H9 (cell line): Measurements from ENCODE around the gene CTAGE15. TPM values are rescaled to one million over a fixed set of nuclear protein-coding genes. Genes with fewer than 3 reads are reported as not detected.
"Not testable (repeated sequence)": the region's sequence is repeated elsewhere in the genome, so short reads cannot be mapped to it uniquely, and the experiment has no call there.

Source experiments
- DNase-seq: peaks from one replicate; pipeline ENCODE4 v3.0.0-alpha.2; 2017
- H2AFZ ChIP-seq: one replicate; pipeline ENCODE4 v1.6.1; 2013; ENCODE audit warnings: mild to moderate bottlenecking, low read length, control low read depth, moderate library complexity
- H2AK5ac ChIP-seq: 2 replicates; pipeline ENCODE4 v1.6.1; 2013; ENCODE audit warnings: low read length, control low read depth, mixed read lengths; ENCODE audit not compliant: insufficient read length
- H2BK120ac ChIP-seq: one replicate; pipeline ENCODE4 v1.6.1; 2013; ENCODE audit warnings: low read depth, mild to moderate bottlenecking, low read length, control low read depth, inconsistent platforms; ENCODE audit not compliant: poor library complexity, severe bottlenecking
- H2BK12ac ChIP-seq: 2 replicates; pipeline ENCODE4 v1.6.1; 2013; ENCODE audit warnings: low read length, control low read depth, mixed read lengths, low read depth; ENCODE audit not compliant: insufficient read length
- H2BK15ac ChIP-seq: 2 replicates; pipeline ENCODE4 v1.6.1; 2013; ENCODE audit warnings: low read depth, low read length, control low read depth
- H2BK20ac ChIP-seq: one replicate; pipeline ENCODE4 v1.6.1; 2013; ENCODE audit warnings: low read depth, mild to moderate bottlenecking, low read length, control low read depth, inconsistent platforms; ENCODE audit not compliant: poor library complexity, severe bottlenecking
- H2BK5ac ChIP-seq: 2 replicates; pipeline ENCODE4 v1.6.1; 2013; ENCODE audit warnings: low read length, control low read depth, mixed read lengths; ENCODE audit not compliant: insufficient read length
- H3K14ac ChIP-seq: 2 replicates; pipeline ENCODE4 v1.6.1; 2013; ENCODE audit warnings: low read length, control low read depth; ENCODE audit not compliant: insufficient read depth
- H3K18ac ChIP-seq: 2 replicates; pipeline ENCODE4 v1.6.1; 2013; ENCODE audit warnings: low read depth, mild to moderate bottlenecking, mixed read lengths, low read length, control low read depth; ENCODE audit not compliant: insufficient read length
- H3K23ac ChIP-seq: 2 replicates; pipeline ENCODE4 v1.6.1; 2013; ENCODE audit warnings: low read length, control low read depth, mixed read lengths, low read depth; ENCODE audit not compliant: insufficient read length
- H3K23me2 ChIP-seq: 2 replicates; pipeline ENCODE4 v1.6.1; 2013; ENCODE audit warnings: low read depth, mild to moderate bottlenecking, mixed read lengths, low read length, control low read depth; ENCODE audit not compliant: insufficient read length, poor library complexity, severe bottlenecking
- H3K27ac ChIP-seq: 2 replicates; pipeline ENCODE4 v1.5.1; 2013; ENCODE audit warnings: low read length, control low read depth, mixed read lengths, low read depth; ENCODE audit not compliant: insufficient read length
- H3K27me3 ChIP-seq: 2 replicates; pipeline ENCODE4 v1.6.1; 2013; ENCODE audit warnings: low read length, control low read depth, inconsistent platforms; ENCODE audit not compliant: insufficient read depth
- H3K4ac ChIP-seq: 2 replicates; pipeline ENCODE4 v1.6.1; 2013; ENCODE audit warnings: low read depth, mild to moderate bottlenecking, control low read depth, inconsistent platforms, low read length, moderate library complexity
- H3K4me1 ChIP-seq: 2 replicates; pipeline ENCODE4 v1.6.1; 2013; ENCODE audit warnings: low read length, control low read depth, inconsistent platforms; ENCODE audit not compliant: insufficient read depth
- H3K4me2 ChIP-seq: 2 replicates; pipeline ENCODE4 v1.6.1; 2013; ENCODE audit warnings: low read length, control low read depth, mixed read lengths; ENCODE audit not compliant: insufficient read length, insufficient read depth
- H3K56ac ChIP-seq: 2 replicates; pipeline ENCODE4 v1.6.1; 2013; ENCODE audit warnings: low read depth, mild to moderate bottlenecking, mixed read lengths, low read length, control low read depth; ENCODE audit not compliant: insufficient read length
- H3K79me1 ChIP-seq: 2 replicates; pipeline ENCODE4 v1.6.1; 2013; ENCODE audit warnings: low read depth, mild to moderate bottlenecking, moderate library complexity, low read length, control low read depth, inconsistent platforms; ENCODE audit not compliant: insufficient read depth, poor library complexity, severe bottlenecking
- H3K79me2 ChIP-seq: 2 replicates; pipeline ENCODE4 v1.6.1; 2013; ENCODE audit warnings: low read length, control low read depth, inconsistent platforms; ENCODE audit not compliant: insufficient read depth
- H3K9ac ChIP-seq: 2 replicates; pipeline ENCODE4 v1.6.1; 2013; ENCODE audit warnings: low read length, control low read depth, mixed read lengths; ENCODE audit not compliant: insufficient read length; ENCODE audit errors: extremely low read depth
- H3K9me3 ChIP-seq: one replicate; pipeline ENCODE4 v1.6.1; 2013; ENCODE audit warnings: low read depth, low read length, inconsistent platforms; ENCODE audit not compliant: control insufficient read depth
- H3T11ph ChIP-seq: one replicate; pipeline ENCODE4 v1.6.1; 2013; ENCODE audit warnings: mild to moderate bottlenecking, low read length, control low read depth, inconsistent platforms
- H4K20me1 ChIP-seq: one replicate; pipeline ENCODE4 v1.6.1; 2013; ENCODE audit not compliant: control insufficient read depth, insufficient read length, insufficient read depth
- H4K5ac ChIP-seq: 2 replicates; pipeline ENCODE4 v1.6.1; 2013; ENCODE audit warnings: low read depth, mild to moderate bottlenecking, mixed read lengths, low read length, control low read depth; ENCODE audit not compliant: insufficient read length
- H4K8ac ChIP-seq: replicated peaks from 2 replicates; pipeline ENCODE4 v1.6.1; 2013; ENCODE audit warnings: low read length, control low read depth, mixed read lengths, low read depth; ENCODE audit not compliant: insufficient read length
- H4K91ac ChIP-seq: 2 replicates; pipeline ENCODE4 v1.6.1; 2013; ENCODE audit warnings: low read depth, mild to moderate bottlenecking, moderate library complexity, mixed read lengths, low read length, control low read depth; ENCODE audit not compliant: insufficient read length
- H3K27ac Mint-ChIP-seq, 3 experiments: 2 replicates in 2 of 3; 3 replicates in 1 of 3; pipeline ENCODE4 v1.8.0; 2020 to 2021; ENCODE audit warnings: mixed read lengths in 3 of 3, mild to moderate bottlenecking in 1 of 3, moderate library complexity in 1 of 3
- H3K27me3 Mint-ChIP-seq: 2 replicates; pipeline ENCODE4 v1.8.0; 2021; ENCODE audit warnings: low read depth, mild to moderate bottlenecking, moderate library complexity, mixed read lengths
- H3K36me3 Mint-ChIP-seq, 3 experiments: 2 replicates in 2 of 3; 3 replicates in 1 of 3; pipeline ENCODE4 v1.8.0; 2020 to 2021; ENCODE audit warnings: low read depth in 3 of 3, mixed read lengths in 3 of 3; ENCODE audit not compliant: insufficient read depth in 1 of 3
- H3K4me1 Mint-ChIP-seq, 2 experiments: 2 replicates each; pipeline ENCODE4 v1.8.0; 2020; ENCODE audit warnings: mixed read lengths in 2 of 2
- H3K4me3 Mint-ChIP-seq, 2 experiments: 2 replicates in 1 of 2; 3 replicates in 1 of 2; pipeline ENCODE4 v1.8.0; 2020 to 2021; ENCODE audit warnings: mild to moderate bottlenecking in 2 of 2, mixed read lengths in 2 of 2, moderate library complexity in 1 of 2
- H3K9me3 Mint-ChIP-seq, 2 experiments: 2 replicates in 1 of 2; 3 replicates in 1 of 2; pipeline ENCODE4 v1.8.0; 2020; ENCODE audit warnings: mild to moderate bottlenecking in 2 of 2, mixed read lengths in 2 of 2, moderate library complexity in 1 of 2
- WGBS: extraction: QIAGEN DNeasy Blood & Tissue Kit; methylation state at CpG from one replicate; pipeline ENCODE4 v1.1.7; 2013; ENCODE audit warnings: missing lambda C conversion rate, low lambda C conversion rate, mixed read lengths; ENCODE audit not compliant: insufficient read length; ENCODE audit errors: extremely low coverage; 5-methylcytosine and 5-hydroxymethylcytosine counted together
- total RNA-seq: library from RNA; stranded (reverse); gene quantifications from 2 replicates; pipeline ENCODE4 v1.2.1, GENCODE V29; 2021

The CTAGE15 gene
- total RNA-seq, 1 experiment from 2014 or later = 1.8 TPM

- H4K20me1 ChIP-seq, H3K56ac ChIP-seq, H3K9me3 Mint-ChIP-seq, H3K23ac ChIP-seq, DNase-seq, H2AK5ac ChIP-seq, H4K8ac ChIP-seq, H3K18ac ChIP-seq, H3K4me2 ChIP-seq, H4K91ac ChIP-seq, H3K9ac ChIP-seq, H3K36me3 Mint-ChIP-seq, H3K23me2 ChIP-seq, H3K27ac ChIP-seq, H4K5ac ChIP-seq, H3K79me1 ChIP-seq, H3K4ac ChIP-seq, H2BK15ac ChIP-seq, H3K9me3 ChIP-seq, H3K27me3 Mint-ChIP-seq, H2BK20ac ChIP-seq, H3K4me3 Mint-ChIP-seq, H3K4me1 ChIP-seq, H2BK120ac ChIP-seq, H3K27me3 ChIP-seq, H2AFZ ChIP-seq, H2BK5ac ChIP-seq, H3K27ac Mint-ChIP-seq, H3K14ac ChIP-seq, H3K79me2 ChIP-seq, H2BK12ac ChIP-seq, H3K4me1 Mint-ChIP-seq, H3T11ph ChIP-seq: not testable (repeated sequence)
- WGBS = no CpG with 5 or more reads among the region's 3 CpGs
Observed at GRCh38 chr7:143588183-143588582, 16.6 kb downstream of the CTAGE15 start.

- H4K8ac ChIP-seq, H3K4me1 Mint-ChIP-seq, H2BK5ac ChIP-seq, H3K9me3 ChIP-seq, H3K18ac ChIP-seq, H3K4me3 Mint-ChIP-seq, H3K4me1 ChIP-seq, H3K9me3 Mint-ChIP-seq, H3K9ac ChIP-seq, H3K4ac ChIP-seq, H3K23me2 ChIP-seq, H3K27me3 Mint-ChIP-seq, H2BK20ac ChIP-seq, H3K4me2 ChIP-seq, H2AK5ac ChIP-seq, H3K27ac ChIP-seq, H3K23ac ChIP-seq, H3K27ac Mint-ChIP-seq, H4K5ac ChIP-seq, H3K27me3 ChIP-seq, H2BK15ac ChIP-seq, H2AFZ ChIP-seq, H3K14ac ChIP-seq, H4K91ac ChIP-seq, H3K36me3 Mint-ChIP-seq, H3K79me1 ChIP-seq, H3T11ph ChIP-seq, H2BK120ac ChIP-seq, DNase-seq, H4K20me1 ChIP-seq, H3K79me2 ChIP-seq, H2BK12ac ChIP-seq, H3K56ac ChIP-seq: not testable (repeated sequence)
Observed at GRCh38 chr7:143589897-143590296, 18.3 kb downstream of the CTAGE15 start.

DNA sequence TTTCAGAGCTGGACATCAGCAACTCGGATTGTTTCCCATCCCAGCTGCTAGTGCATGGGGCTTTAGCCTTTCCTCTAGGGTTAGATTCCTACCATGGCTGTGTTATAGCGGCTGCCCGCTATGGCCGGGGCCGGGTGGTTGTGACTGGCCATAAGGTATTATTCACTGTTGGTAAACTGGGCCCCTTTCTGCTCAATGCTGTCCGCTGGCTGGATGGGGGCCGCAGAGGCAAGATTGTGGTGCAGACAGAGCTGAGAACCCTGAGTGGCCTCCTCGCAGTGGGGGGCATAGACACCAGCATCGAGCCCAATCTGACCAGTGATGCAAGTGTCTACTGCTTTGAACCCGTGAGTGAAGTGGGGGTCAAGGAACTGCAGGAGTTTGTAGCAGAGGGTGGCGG lies 26.5 kb downstream of the CTAGE15 start:
- not testable (repeated sequence) for H3K9ac ChIP-seq, H3K36me3 Mint-ChIP-seq, H3K27me3 Mint-ChIP-seq, H4K8ac ChIP-seq, H3K79me2 ChIP-seq, H2BK20ac ChIP-seq, H3K9me3 Mint-ChIP-seq, H3K4me2 ChIP-seq, H2BK120ac ChIP-seq, H3K23ac ChIP-seq, H3K56ac ChIP-seq, H3K4me1 Mint-ChIP-seq, H4K5ac ChIP-seq, H3K18ac ChIP-seq, H3K14ac ChIP-seq, H3K27me3 ChIP-seq, H4K20me1 ChIP-seq, H2BK5ac ChIP-seq, H4K91ac ChIP-seq, H3K4ac ChIP-seq, H3K79me1 ChIP-seq, H2AK5ac ChIP-seq, H3K9me3 ChIP-seq, DNase-seq, H2BK12ac ChIP-seq, H3K4me3 Mint-ChIP-seq, H2AFZ ChIP-seq, H3K4me1 ChIP-seq, H3K27ac Mint-ChIP-seq, H2BK15ac ChIP-seq, H3K27ac ChIP-seq, H3K23me2 ChIP-seq, H3T11ph ChIP-seq
- WGBS = no CpG with 5 or more reads among the region's 11 CpGs
